NCI-H748 (cell line): ENCODE measurements around the gene TMCC1.
"Not testable (repeated sequence)": the region's sequence is repeated elsewhere in the genome, so short reads cannot be mapped to it uniquely, and the experiment has no call there.

Experiments used
- DNase-seq: peaks from one replicate; lab custom pipeline; 2025; ENCODE audit not compliant: unreplicated experiment; lab: John Stamatoyannopoulos, UW

TMCC1 gene

GRCh38 chr3:129892857-129893580, 492 bp downstream of the TMCC1 start:
- peak; percentile 76 for DNase-seq

GRCh38 chr3:129892486-129892856, 1.0 kb downstream of the TMCC1 start:
- DNase-seq, result peak; percentile 39

- DNase-seq, result no peak
Observed at GRCh38 chr3:129890891-129891290, 2.6 kb downstream of the TMCC1 start.

- peak; percentile 24 for DNase-seq
Observed at GRCh38 chr3:129890125-129890524, 3.4 kb downstream of the TMCC1 start.

- no peak for DNase-seq
Observed at GRCh38 chr3:129888771-129889170, 4.7 kb downstream of the TMCC1 start.

GRCh38 chr3:129881261-129881660, 12.2 kb downstream of the TMCC1 start:
- DNase-seq, result no peak

- no peak for DNase-seq
Observed at GRCh38 chr3:129878355-129878754, 15.2 kb downstream of the TMCC1 start.

- not testable (repeated sequence) for DNase-seq
Observed at GRCh38 chr3:129874479-129874878, 19.0 kb downstream of the TMCC1 start.

- no peak for DNase-seq
Observed at GRCh38 chr3:129868912-129869311, 24.6 kb downstream of the TMCC1 start.

GRCh38 chr3:129867506-129868124, 25.9 kb downstream of the TMCC1 start:
- DNase-seq, result no peak

- no peak for DNase-seq
Observed at GRCh38 chr3:129865806-129866205, 27.7 kb downstream of the TMCC1 start.

GRCh38 chr3:129864519-129864918, 29.0 kb downstream of the TMCC1 start:
- no peak for DNase-seq

GRCh38 chr3:129859272-129859671, 34.2 kb downstream of the TMCC1 start:
- DNase-seq, result no peak

- no peak for DNase-seq
Observed at GRCh38 chr3:129857899-129858298, 35.6 kb downstream of the TMCC1 start.

- not testable (repeated sequence) for DNase-seq
Observed at GRCh38 chr3:129856790-129857189, 36.7 kb downstream of the TMCC1 start.

- DNase-seq, result no peak
Observed at GRCh38 chr3:129855832-129856419, 37.6 kb downstream of the TMCC1 start.

GRCh38 chr3:129855170-129855831, 38.2 kb downstream of the TMCC1 start:
- DNase-seq, result no peak

GRCh38 chr3:129854460-129854859, 39.1 kb downstream of the TMCC1 start:
- DNase-seq, result no peak

- no peak for DNase-seq
Observed at GRCh38 chr3:129845956-129846355, 47.6 kb downstream of the TMCC1 start.

GRCh38 chr3:129840707-129841360, 52.7 kb downstream of the TMCC1 start:
- DNase-seq, result no peak

GRCh38 chr3:129838086-129838485, 55.4 kb downstream of the TMCC1 start:
- DNase-seq, result no peak
